ENCODE results near the gene KDM5D.

The KDM5D gene

DNA sequence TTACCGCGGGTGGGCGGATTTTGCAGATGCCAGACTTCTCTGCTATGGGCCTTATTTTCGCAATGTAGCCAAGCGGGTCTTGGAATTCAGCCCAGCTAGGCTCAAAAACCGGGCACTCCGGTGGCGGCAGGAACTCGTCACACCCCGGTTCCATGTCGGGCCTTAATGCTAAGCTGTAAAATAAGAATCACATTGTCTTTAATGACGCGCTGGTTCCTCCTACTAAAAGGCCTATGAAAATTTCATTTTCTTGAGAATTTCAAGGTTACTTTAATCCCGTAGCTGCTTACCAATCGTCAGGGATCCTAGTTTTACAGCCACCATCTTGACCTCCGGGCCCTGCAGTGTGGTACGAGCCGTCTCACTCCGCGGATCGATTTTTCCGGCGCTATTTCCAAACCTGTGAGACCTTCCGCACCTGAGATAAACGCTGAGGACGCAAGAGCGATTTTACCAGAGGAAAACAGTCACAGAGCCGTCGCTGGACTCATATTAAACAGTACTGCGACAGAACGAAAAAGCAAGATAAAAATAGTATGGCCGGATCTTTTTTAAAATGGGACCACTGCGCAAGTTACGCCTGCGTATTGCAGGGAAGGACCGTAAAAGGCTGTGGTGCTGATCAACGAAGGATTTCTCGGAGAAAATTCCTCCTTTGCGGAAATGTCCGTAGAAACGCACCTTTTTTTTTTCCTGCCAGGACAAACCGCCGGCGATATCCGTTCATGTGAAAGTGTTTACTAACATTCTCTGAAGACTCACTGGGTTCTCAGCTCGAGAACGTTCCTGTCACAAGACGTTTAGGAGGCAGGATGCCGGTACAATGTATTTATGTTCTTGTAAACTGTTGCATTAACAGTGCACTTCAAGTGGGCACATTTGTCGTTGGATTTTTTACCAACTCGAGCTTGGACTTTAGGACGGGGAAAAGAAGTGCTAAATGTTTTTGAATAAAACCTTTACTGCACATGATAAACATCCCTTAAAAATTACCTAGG lies at the start of gene KDM5D:
Gene KDM5D (minus strand): TSS at position 346 of the 998 bp plus-strand sequence. CDS start 192 bp downstream, at position 154.
- peak in 2 of 3 donors; percentile 30 to 48 for DNase-seq (ENCODE audit: low read depth in 3 of 3)

DNA sequence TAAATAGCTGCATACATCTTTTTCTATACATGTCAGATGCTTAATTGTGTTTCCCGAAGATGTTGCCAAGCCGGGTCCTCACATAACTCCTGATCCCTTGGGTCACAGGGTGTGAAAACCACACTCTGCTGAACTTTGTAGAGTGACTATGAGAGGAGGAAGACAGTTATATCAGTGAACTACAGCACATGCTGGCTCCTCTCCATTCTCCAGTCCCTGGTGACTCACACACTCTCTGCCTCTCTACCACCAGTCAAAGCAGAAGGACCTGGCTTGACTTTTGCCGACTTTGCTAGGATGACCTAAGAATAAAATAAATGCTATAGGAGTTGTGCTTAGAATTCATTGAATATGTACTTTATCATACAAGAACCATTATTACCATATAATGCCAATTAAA lies 23.8 kb upstream of the KDM5D start:
- no peak for DNase-seq (ENCODE audit: low read depth in 3 of 3)

DNA sequence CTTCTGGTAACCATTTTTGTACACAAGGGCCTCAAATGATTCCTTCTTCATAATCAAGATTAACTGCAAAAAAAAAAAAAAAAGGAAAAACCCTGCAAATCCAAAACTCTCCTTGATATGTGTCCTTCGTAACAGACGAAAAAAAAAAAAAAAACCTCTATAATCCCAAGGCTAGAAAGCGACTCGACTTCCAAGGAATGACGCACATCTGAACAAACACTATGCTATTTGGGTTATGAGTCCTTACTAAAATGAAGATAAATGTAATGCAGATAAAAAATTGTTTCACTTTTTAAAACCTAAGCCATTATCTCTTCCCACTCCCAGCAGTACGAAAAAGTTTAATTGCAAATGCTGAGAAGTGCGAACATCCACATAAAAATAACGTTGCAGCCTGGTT lies 1.2 kb downstream of the KDM5D start:
- no peak for DNase-seq (ENCODE audit: low read depth in 3 of 3)

DNA sequence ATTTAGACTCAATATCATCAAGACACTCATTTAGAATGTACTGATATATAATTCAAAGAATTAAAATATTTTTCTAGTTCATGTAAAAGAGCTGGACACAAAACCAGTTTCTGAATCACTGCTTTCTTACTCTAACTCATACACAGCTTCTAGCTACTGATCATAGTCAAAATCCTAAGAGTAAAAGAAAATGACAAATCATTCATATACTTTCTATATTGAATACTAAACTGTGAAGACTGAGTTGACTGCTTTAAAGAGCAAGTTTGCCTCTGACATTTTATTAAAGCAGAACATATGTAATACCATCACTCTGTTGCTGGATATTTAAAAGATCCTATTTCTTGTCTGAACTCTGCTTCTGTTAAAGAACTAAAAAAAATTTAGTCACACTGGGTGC lies 2.4 kb downstream of the KDM5D start:
- DNase-seq (ENCODE audit: low read depth in 3 of 3), result no peak

DNA sequence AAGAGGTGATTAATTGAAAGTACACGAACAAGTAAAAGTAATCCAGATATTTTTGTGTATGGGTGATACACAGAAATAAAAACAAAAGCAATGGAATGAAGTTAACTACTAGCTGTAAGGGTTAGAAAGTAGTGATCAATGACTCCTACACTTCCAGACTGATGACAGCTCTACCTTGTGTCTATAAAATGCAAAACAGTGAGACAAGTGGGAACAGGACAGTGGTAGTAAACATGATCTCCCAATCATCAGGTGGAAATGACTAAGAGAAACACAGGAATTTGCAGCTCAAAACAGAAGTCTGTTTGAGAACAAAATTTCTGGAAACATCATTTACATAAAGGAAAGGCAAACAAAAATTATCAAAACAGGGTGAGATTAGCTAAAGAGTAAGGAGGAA lies 10.1 kb downstream of the KDM5D start:
- DNase-seq (ENCODE audit: low read depth in 3 of 3), result no peak

DNA sequence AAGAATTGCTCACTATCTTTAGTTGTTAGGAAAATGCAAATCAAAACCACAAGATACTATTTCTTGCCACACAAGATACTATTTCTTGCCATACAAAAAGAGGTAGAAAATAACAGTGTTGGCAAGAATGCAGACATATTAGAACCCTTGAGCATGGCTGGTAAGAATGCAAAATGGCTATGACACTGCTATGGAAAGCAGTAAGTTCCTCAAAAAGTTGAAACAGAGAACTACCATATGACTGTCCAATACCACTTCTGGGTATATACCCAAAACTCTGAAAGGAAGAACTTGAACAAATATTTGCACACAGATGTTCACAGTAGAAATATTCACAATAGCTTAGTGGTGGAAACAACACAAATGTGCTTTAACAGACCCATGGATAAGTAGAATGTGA lies 26.6 kb downstream of the KDM5D start:
- DNase-seq (ENCODE audit: low read depth in 3 of 3), result no peak

DNA sequence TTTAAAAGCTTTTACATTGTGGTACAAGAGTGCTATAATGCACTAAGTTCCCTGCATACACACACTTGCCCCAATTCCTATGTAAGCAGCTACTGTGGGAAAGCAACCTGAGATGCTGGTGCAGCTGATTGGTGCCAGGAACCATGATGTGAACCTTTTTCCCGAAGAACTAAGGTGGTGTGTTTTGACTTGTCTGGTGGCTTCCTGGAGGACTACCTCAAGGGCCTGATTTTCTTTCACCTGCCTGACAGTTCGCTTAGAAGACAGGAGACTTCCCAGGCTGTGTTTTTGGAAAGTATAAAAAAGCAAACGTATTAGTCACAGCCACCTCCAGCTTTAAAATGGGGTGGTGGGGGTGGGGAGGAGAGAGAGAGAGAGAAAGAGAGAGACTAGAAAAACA lies 27.4 kb downstream of the KDM5D start:
- DNase-seq (ENCODE audit: low read depth in 3 of 3), result no peak

DNA sequence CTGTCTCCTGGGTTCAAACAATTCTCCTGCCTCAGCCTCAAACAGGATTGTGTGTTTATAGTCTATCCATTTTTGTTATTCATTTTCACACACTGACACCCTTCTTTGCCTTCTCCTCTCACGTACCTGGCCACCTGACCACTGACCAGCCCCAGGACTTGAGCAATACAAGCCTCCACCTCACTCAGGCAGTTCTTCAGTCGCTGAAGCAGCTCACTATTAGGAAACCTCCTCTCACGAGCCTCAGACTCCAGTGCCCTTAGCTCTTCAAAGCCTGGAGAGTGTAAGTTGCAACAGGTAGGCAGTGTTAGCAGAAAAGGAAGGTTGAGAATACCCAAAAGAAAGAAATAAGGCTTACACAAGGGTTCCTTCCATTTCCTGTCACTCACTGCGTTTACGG lies 29.3 kb downstream of the KDM5D start:
- no peak for DNase-seq (ENCODE audit: low read depth in 3 of 3)

DNA sequence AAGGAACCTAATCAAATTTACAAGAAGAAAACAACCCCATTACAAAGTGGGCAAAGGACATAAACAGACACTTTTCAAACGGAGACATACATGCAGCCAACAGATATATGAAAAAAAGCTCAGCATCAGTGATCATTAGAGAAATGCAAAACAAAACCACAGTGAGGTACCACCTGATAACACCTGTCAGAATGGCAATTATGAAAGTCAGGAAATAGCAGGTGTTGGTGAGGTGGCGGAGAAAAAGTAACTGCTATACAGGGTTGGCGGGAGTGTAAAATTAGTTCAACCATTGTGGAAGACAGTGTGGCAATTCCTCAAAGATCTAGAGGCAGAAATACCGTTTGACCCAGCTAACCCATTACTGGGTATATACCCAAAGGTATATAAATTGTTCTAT lies 31.1 kb downstream of the KDM5D start:
- DNase-seq (ENCODE audit: low read depth in 3 of 3), result no peak

DNA sequence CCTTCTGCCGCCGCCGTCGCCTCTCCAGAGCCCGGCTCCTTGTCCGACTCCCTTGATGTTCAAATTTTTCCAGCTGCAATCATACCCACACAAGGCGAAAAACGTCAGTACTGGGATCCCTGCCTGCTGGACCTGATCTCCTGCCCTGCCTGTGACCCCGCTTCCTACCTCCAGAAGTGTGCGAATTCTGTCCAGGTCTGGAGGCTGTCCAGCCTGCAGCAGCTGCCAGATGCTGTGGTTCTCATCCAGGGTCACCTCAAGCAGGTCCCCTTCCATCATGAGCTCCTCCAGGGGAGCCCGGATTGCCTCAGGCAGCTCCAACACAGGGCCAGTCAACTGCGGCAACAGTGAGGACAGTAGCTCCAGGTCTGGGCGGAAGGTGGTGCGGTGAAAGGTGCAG lies 38.3 kb downstream of the KDM5D start:
- DNase-seq (ENCODE audit: low read depth in 3 of 3), result no peak

DNA sequence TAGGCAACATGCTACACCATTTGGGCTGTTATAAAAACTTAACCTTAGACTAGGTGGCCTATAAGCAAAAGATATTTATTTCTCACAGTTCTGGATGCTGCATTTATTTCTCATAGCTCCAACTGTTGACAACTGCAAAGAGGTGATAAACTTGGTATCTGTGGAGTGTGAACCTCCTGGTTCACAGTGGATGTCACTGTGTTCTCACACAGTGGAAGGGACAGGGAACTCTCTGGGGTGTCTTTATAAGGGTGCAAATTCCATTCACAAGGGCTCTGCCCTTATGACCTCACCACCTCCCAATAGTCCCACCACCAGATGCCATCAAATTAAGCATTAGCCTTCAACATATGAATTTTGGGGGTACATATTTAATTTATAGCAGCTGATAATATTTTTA lies 46.0 kb downstream of the KDM5D start:
- no peak for DNase-seq (ENCODE audit: low read depth in 3 of 3)

DNA sequence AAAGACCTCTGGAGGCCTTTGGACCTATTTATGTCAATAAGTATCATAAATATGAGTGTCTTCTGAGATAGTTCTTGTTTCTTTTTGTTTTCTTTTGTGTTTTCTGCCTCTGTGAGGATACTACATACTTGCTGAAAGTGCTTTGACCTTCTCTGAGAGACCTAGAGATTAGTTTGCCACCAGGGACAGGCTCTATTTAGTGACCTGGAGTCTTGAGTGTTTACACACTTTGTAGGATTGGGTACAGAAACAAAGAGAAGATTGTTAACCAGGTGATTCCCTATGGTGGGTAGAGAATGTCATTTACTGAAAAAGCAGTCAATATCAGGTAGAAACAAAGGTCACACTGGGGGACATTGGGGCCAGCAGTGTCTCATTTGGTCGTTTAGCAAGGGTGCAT lies 63.7 kb downstream of the KDM5D start:
- no peak for DNase-seq (ENCODE audit: low read depth in 3 of 3)
